Stimulated activated CD8-positive, alpha-beta memory T cell treated with anti-CD3 and anti-CD28 coated beads, Interleukin-2, amount 100 ng/mL, for 1 hour (primary cell): ENCODE measurements around the gene FADS2.

ENCODE experiments used
- DNase-seq, 2 donors: peaks; one replicate each; pipeline ENCODE4 v3.0.0-alpha.2; 2020; ENCODE audit warnings: low read depth in 2 of 2

The FADS2 gene

GRCh38 chr11:61795876-61796526 lies 32.1 kb upstream of the FADS2 start:
- DNase-seq, result no peak

- DNase-seq, result peak; percentile 39 to 45
Observed at GRCh38 chr11:61797263-61797944, 30.7 kb upstream of the FADS2 start.

DNA sequence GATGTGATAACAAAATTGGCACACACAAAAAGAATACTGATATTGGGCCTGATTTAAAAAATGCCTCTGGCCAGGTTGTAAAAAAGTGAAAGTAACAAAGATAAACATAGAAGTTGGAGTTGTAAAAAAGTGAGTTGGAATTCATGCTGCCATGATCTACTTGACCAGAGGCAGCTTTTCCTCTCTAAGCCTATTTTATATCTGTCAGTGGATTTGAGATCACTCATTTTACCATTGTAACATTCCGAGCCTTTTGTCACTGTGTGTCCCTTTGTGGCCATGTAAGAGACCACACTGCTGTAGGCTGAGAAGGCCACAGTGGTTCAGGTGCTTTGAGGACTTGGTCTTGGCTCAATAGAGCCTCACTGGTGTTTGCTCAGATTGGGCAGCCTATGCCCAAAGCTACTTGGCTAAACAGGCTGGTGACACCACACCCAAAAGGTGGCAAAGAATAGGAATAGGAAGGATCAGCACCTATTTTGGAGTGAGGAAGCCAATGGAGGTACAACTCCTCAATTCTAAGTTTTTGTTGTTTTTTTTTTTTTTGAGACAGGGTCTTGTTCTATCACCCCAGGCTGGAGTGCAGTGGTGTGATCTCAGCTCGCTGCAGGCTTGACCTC lies 28.3 kb upstream of the FADS2 start:
- DNase-seq, result no peak

DNA sequence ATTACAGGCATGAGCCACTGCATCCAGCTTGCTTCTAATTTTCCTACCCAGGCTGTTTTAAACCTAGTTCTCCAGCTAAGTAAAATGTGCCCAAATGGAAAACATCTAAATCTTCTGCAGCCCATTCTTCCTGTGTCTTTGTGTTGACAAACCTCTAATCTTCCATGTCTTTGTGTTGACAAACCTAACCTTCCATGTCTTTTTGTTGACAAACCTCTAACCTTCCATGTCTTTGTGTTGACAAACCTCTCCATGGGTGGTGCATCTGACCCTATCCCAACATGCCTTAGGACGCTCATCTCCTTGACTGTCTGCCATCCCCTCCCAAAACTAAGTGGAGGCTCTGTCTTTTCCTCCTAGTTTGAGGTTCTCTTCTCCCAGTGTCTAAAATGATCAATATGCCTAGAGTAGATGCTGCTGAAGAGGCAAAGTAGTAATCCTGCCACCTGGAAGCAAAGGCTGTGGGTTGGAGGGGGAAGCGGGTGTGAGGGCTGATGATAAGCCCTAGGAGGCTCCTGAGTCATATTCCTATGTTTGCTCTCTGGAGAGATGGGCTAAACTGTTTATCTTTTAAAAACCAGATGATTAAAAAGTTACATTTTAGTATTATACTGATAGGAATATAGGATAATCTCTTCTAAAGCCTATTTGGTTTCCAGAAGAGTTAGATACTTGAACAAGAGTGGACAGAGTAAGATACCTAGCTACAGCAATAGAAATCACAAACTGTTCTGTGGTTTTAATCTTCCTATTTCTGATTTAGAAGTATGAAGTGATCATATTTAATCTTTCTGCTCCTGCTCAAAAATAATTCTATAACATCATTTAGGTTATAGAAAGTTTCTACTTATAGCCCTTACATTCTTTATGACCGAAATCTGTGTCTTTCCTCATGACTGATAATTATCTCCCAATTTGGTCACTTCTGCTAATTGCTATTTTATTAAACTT lies 27.5 kb upstream of the FADS2 start:
- no peak for DNase-seq

DNA sequence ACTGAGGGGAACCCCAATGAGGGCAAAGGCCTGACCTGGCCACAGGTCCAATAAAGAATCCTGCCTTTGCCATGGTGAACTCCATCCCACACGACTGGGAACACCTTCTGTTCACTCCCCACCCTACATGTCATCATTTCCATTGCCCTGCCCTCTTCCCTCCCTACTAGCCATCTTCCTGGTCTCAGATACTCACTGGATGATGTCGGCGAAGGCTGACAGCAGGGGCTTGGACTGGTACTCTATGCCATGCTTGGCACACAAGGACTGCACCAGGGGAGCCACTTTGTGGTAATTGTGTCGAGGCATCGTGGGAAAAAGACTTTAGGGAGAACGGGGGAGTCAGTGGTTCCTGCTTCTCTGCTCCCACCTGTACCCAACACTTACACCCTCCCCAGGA lies 25.5 kb upstream of the FADS2 start:
- DNase-seq, result no peak

GRCh38 chr11:61803889-61804647 lies 24.0 kb upstream of the FADS2 start:
- no peak for DNase-seq

GRCh38 chr11:61805146-61805545 lies 23.0 kb upstream of the FADS2 start:
- no peak for DNase-seq

DNA sequence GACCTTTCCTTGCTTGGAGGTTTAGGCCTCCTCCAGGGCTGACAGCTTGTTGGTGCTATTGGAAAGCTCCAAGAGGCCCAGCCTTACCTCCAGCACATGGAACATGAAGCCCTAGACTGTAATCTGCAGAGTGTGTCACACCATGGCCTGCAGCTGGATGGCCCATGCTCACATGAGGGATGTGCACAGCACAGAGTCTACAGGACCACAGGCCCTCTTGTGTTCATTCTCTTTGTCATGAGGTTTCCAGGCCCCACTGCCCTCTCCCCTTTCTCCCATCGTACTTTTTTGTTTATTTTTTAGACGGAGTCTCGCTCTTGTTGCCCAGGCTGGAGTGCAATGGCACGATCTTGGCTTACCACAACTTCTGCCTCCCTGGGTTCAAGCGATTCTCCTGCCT lies 21.3 kb upstream of the FADS2 start:
- DNase-seq, result no peak

DNA sequence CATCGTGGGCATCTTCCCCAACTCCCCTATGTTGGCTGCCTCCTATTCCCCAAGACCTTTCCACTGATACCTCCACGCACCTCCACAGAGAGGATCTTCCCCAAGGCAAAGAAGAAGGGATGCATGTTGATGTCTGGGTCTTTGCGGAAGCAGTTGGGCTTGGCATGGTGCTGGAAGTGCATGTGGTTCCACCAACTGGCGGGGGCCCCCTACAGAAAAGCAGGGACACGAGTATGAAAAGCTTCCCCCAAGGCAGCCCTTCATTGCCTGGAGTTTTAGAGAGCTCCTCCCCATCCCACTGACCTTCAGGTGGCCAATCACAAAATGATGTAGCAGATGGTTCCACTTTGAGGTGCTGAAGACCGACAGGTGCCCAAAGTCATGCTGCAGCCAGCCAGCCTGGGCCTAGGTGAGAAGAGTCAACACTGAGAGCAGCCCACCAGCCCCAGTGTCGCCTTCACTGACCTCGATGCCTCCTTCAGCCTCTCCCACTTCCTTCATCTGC lies 17.4 kb upstream of the FADS2 start:
- no peak for DNase-seq

DNA sequence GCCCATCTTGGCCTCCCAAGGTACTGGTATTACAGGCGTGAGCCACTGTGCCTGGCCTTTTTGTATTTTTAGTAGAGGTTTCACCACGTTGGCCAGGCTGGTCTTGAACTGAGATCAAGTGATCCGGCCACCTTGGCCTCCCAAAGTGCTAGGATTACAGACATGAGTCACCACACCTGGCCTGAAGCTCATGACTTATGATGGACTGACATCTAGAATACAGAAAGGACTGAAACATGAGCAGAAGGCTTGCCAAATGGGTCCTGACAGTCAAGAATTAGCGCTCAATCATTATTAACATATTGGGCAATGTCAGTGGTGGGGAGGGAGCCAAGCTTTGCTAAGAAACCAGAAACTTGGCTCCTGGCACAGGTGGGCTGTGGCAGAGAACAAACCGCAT lies 16.3 kb upstream of the FADS2 start:
- DNase-seq, result no peak

- DNase-seq, result no peak
Observed at GRCh38 chr11:61812736-61813411, 15.2 kb upstream of the FADS2 start.

DNA sequence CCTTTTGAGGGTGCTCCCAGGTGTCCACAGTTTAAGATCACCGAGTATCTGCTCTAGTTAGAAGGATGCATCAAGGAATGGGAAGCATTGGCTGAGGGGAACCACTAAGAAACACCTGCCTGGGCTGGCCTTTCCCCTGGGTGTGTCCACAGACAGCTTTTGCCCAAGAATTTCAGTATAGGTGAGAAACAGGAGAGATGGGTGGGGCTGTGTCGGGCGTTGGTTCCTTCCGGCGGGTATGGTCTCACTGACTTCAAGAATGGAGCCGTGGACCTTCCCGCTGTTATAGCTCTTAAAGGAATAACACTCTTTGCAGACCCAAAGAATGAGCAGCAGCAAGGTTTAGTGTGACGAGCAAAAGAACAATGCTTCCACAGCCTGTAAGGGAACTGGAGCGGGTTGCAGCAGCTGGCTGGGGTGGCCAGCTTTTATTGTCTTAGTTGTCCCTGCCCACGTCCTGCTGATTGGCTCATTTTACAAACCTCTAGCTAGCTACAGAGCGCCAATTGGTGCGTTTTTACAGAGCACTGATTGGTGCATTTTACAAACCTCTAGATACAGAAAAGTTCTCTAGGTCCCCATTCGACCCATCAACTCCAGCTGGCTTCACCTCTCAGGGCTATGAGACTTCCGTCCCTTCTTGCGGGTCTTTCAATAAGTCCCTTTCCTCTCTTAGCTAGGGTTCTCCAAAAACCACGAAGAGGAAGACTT lies 13.7 kb upstream of the FADS2 start:
- DNase-seq, result no peak

- no peak for DNase-seq
Observed at GRCh38 chr11:61814958-61815789, 12.9 kb upstream of the FADS2 start.

- no peak for DNase-seq
Observed at GRCh38 chr11:61815790-61816735, 12.0 kb upstream of the FADS2 start.

DNA sequence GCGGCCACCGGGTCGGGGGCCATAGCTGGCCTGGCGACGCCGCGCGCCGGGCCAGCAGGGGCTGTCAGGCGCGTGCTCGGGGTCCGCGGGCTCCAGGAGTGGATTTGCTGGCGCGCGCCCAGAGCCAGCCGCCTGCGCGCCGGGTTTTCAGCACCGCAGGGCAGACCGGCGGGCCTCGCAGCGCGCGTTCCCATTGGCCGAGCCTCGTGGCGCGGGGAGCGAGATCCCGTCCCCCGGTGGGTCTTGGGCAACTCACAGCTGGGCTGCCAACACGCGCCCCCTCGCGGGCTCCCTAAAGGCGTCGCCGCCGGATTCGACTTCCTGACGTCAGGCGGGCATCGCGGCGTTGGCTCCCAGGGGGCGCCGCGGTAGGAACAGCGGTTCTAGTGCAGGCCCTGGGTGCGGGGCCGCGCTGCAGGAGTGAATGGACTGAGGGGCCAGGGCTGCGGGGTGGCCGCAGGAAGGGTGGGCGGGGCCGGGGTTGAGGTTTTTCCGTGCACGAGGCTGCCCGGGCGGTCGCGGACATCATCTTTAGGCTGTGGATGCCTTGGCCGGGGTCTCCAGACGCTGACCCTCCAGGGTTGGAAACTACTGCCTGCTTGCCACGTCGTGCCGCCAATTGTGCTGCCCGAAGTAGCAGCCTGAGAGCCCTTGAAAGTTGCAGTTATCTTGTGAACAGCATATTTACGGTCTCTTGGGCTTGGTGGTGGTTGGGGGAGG lies 11.2 kb upstream of the FADS2 start, which contains the start of gene FADS1:
FADS1 (minus strand) TSS at position 268 of the 720 bp plus-strand sequence; CDS start at position 194, 74 bp downstream.
- peak in 1 of 2 donors; percentile 41 for DNase-seq

GRCh38 chr11:61817471-61818202 lies 10.5 kb upstream of the FADS2 start:
- DNase-seq, result no peak
